Spinal cord (tissue), 10 donors: ENCODE measurements around the gene IL33. TPM values are rescaled to one million over a fixed set of nuclear protein-coding genes. Genes with fewer than 3 reads are reported as not detected.

ENCODE experiments used
- DNase-seq, 6 donors: peaks; one replicate each; pipeline versions ENCODE4 v3.0.0 to v3.0.0-alpha.2; 2013 to 2015; ENCODE audit warnings: low spot score in 6 of 6, low read depth in 4 of 6
- H3K27ac ChIP-seq: one replicate; pipeline ENCODE4 v1.5.1; 2013; ENCODE audit warnings: low read depth, low read length, control low read depth
- H3K27me3 ChIP-seq: one replicate; pipeline ENCODE4 v1.6.1; 2013; ENCODE audit warnings: low read length; ENCODE audit not compliant: control insufficient read depth, insufficient read depth
- H3K36me3 ChIP-seq: one replicate; pipeline ENCODE4 v1.6.1; 2013; ENCODE audit warnings: low read length; ENCODE audit not compliant: control insufficient read depth, insufficient read depth
- H3K4me1 ChIP-seq: one replicate; pipeline ENCODE4 v1.6.1; 2013; ENCODE audit warnings: low read length; ENCODE audit not compliant: control insufficient read depth, insufficient read depth
- H3K4me3 ChIP-seq: one replicate; pipeline ENCODE4 v1.5.1; 2013; ENCODE audit warnings: low read depth, low read length, control low read depth
- H3K9me3 ChIP-seq: one replicate; pipeline ENCODE4 v1.6.1; 2013; ENCODE audit warnings: low read length; ENCODE audit not compliant: control insufficient read depth, insufficient read depth
- WGBS: methylation state at CpG from one replicate; pipeline ENCODE4 v1.1.5; 2013; ENCODE audit warnings: missing lambda C conversion rate; ENCODE audit not compliant: insufficient coverage; 5-methylcytosine and 5-hydroxymethylcytosine counted together
- polyA plus RNA-seq, 2 donors: library from polyadenylated mRNA; unstranded; fragments of 120-200 nt; gene quantifications; one replicate each; pipeline ENCODE4 v1.2.1, GENCODE V29; 2013; ENCODE audit not compliant: insufficient read length in 2 of 2
- total RNA-seq, 2 donors: library from RNA; depleted of rRNA in 1 of 2; stranded (reverse); fragments of 120-200 nt in 1 of 2; fragments of >200 nt in 1 of 2; gene quantifications; one replicate each; pipeline versions ENCODE4 v1.2.3 to v1.2.4, GENCODE V29; 2013 to 2014
- donor health status: healthy.

IL33 gene
- total and polyA plus RNA-seq, 4 donors: 15.2 to 34.7 (median 19.7) TPM

DNA sequence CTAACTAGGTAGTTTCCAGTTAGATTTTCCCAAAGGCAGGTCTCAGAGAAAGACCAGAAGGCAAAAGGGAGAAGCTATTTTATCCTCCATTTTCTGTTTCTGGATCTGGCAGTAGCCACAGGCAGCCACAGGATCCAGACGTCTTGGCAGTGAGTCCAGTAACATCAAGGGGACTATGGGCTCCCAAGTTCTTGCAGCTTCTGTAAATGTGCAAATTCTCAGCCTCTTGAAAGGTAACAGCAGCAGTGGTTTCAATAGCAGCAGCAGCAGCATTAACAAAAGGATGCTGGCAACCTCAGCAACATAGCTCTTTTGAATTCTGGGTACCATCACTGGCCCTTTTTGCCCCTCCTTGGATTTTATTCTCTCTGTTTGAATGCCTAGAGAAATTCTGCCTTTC lies 27.1 kb upstream of the IL33 start:
- Histone ChIP-seq H3K36me3 (no peaks in the 10 kb centered on the region), H3K4me3 (no peak overlapping the region), H3K9me3 (no peaks in the 10 kb centered on the region), H3K4me1 (peaks cover 3% of the 10 kb centered on the region), H3K27ac (no peak overlapping the region), H3K27me3 (no peaks in the 10 kb centered on the region)
- DNase-seq: peak in 5 of 6 donors; percentile 19 to 78 (median 33)
- WGBS: 5% methylated on average over 1 of the region's 1 CpG

DNA sequence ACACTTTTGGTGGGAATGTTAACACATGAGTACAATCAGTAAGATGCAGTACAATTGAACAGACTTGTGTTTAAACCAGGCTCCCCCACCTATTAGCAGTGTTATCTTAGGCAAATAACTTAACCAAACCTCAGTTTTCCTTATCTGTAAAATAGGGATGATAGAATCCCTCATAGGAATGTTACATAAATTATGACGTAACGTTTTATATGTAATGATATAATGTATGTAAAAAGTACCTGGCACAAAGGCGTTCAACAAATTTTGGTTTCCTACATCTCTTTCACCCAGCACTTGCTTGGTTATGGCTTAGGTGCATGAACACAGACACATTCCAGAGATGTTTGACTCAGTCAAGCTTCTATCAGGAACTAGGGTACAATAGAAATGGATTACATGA lies 26.7 kb upstream of the IL33 start:
- Histone ChIP-seq H3K9me3 (no peaks in the 10 kb centered on the region), H3K27ac (no peak overlapping the region), H3K36me3 (no peaks in the 10 kb centered on the region), H3K4me3 (no peak overlapping the region), H3K4me1 (peaks cover 3% of the 10 kb centered on the region), H3K27me3 (no peaks in the 10 kb centered on the region)
- no peak for DNase-seq
- WGBS: no CpG with 5 or more reads among the region's 3 CpGs

DNA sequence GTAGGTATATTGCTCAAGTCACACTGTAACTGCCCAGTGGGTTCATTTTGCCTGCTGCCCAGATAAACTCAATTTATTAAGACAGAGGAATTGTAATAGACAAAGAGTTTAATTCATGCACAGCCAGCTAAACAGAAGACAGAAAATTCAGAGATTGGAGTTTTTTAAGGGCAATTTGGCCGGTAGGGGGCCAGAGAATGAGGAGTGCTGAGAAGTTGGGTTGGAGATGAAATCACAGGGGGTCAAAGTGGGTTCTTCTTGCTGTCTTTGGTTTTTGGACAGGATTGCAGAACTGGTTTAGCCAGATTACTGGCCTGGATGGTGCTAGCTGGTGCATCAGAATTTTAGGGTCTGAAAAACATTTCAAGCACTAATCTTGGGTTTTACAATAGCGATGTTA lies 20.7 kb upstream of the IL33 start:
- WGBS: 69% methylated on average over 2 of the region's 2 CpGs
- H3K4me1 ChIP-seq: no peaks in the 10 kb centered on the region
- DNase-seq: no peak
- H3K27me3 ChIP-seq: no peaks in the 10 kb centered on the region
- H3K9me3 ChIP-seq: no peaks in the 10 kb centered on the region
- H3K36me3 ChIP-seq: no peaks in the 10 kb centered on the region
- H3K4me3 ChIP-seq: no peak overlapping the region
- H3K27ac ChIP-seq: no peak overlapping the region

DNA sequence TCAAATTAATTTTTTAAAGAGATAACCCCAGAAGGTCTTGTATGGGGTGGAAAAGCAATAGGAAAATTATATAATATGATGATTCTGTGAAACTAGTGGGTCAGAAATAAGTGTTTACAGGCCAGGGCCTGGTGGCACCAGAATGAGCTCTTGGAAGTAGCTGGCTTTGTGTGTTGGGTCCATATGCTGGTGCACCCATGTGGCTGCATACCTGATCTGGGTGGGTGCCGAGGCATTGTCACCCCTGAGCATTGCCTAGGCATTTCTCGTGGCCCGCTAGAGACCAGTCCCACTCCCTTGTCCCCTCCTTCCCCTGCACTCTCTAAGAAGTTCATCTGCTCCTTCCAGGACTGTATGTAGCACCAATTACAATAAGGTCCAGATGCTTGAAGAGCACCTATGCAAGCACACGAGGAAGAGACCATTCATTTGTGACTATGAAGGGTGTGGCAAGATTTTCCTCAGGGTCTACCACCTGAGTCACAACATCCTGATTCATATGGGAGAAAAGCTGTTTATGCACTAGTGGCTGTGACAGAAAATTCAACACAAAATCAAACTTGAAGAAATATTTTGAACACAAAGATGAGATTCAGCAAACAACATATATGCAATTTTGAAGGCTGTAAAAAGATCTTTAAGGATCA lies 19.8 kb upstream of the IL33 start:
- Histone ChIP-seq H3K27me3 (no peaks in the 10 kb centered on the region), H3K36me3 (no peaks in the 10 kb centered on the region), H3K4me1 (no peaks in the 10 kb centered on the region), H3K4me3 (no peak overlapping the region), H3K27ac (no peak overlapping the region), H3K9me3 (no peaks in the 10 kb centered on the region)
- no peak for DNase-seq
- 93% methylated on average over 3 of the region's 4 CpGs for WGBS

DNA sequence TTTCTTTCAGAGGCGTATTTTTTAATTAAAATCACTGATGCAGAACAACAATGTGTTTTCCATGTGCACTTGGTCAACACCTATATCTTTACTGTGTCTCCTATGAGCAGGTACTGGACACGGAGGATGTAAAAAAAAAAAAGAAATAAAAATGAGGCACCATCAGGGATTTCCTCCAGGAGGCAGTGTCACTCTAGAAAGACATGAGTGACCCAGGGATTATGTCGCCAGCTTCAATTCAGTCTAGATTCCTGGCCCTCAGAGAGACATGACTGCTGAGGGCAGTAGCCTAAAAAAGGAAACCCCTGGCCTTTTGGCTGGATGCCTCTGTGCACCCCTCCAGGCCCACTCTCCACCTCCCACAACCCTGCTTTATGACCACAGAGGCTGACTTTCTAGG lies 18.3 kb upstream of the IL33 start:
- WGBS: 69% methylated on average over 1 of the region's 3 CpGs
- DNase-seq: no peak
- H3K9me3 ChIP-seq: no peaks in the 10 kb centered on the region
- no peaks in the 10 kb centered on the region for H3K4me1 ChIP-seq
- H3K36me3 ChIP-seq: no peaks in the 10 kb centered on the region
- H3K4me3 ChIP-seq: no peak overlapping the region
- no peaks in the 10 kb centered on the region for H3K27me3 ChIP-seq
- H3K27ac ChIP-seq: no peak overlapping the region

DNA sequence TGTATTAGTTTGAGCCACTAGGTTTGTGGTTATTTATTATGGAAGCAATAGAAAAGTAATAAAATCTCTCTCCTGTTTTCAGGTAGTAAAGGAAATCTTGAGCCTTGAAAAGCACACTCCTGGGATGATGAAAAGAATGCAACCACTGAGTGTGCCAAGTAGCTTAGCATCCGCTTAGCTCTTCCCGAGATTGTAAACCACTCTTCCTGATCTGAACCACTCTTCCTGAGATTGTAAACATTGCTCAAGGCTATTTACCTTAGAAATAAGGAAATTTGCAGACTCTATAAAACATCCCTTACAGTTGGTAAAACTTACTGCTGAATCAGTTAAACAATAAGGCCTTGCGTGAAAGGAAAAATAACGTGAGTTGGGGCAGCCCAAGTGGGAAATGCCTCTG lies 17.4 kb upstream of the IL33 start:
- Histone ChIP-seq H3K9me3 (no peaks in the 10 kb centered on the region), H3K27me3 (no peaks in the 10 kb centered on the region), H3K36me3 (no peaks in the 10 kb centered on the region), H3K27ac (no peak overlapping the region), H3K4me3 (no peak overlapping the region), H3K4me1 (no peaks in the 10 kb centered on the region)
- WGBS: 83% methylated on average over 4 of the region's 4 CpGs
- DNase-seq: peak in 1 of 6 donors; percentile 2

DNA sequence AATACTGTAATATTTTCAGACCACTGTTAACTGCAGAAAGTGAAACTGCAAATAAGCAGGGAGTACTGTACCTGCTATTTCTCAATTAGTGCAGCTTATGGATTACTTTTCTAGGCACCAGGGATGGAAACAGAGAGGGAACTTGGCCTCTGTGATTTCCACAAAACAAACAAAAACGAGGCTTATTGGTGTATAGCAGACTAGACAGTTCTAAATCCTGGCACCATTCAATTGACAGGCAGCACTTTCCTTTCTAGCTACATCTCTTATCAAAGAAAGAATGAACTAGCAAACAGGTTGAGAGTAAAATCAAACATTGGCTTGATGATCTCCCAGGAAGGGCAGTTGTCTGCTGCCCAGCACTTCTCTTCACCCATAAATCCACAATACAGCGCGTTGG lies 16.0 kb upstream of the IL33 start:
- Histone ChIP-seq H3K27ac (no peak overlapping the region), H3K4me1 (no peaks in the 10 kb centered on the region), H3K4me3 (no peak overlapping the region), H3K36me3 (no peaks in the 10 kb centered on the region), H3K9me3 (no peaks in the 10 kb centered on the region), H3K27me3 (no peaks in the 10 kb centered on the region)
- no peak for DNase-seq
- no CpG with 5 or more reads among the region's 3 CpGs for WGBS

DNA sequence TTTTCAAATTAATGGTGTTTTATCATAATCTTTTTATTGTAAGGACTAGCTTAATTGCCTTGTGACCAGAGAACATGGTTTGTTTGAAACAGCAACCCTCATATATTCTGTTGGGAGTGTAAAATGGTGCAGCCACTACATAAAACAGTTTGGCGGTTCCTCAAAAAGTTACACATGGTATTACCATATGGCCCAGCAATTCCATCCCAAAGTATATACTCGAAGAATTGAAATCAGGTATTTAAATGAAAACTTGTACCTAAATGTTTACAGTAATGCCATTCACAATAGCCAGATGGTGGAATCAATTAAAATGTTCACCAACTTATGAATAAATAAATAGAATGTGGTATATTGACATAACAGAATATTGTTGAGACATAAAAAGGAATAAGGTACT lies 14.8 kb upstream of the IL33 start:
- Histone ChIP-seq H3K36me3 (no peaks in the 10 kb centered on the region), H3K27ac (no peak overlapping the region), H3K9me3 (no peaks in the 10 kb centered on the region), H3K4me3 (no peak overlapping the region), H3K27me3 (no peaks in the 10 kb centered on the region), H3K4me1 (no peaks in the 10 kb centered on the region)
- peak in 1 of 6 donors; percentile 89 for DNase-seq
- no CpG with 5 or more reads among the region's 2 CpGs for WGBS

DNA sequence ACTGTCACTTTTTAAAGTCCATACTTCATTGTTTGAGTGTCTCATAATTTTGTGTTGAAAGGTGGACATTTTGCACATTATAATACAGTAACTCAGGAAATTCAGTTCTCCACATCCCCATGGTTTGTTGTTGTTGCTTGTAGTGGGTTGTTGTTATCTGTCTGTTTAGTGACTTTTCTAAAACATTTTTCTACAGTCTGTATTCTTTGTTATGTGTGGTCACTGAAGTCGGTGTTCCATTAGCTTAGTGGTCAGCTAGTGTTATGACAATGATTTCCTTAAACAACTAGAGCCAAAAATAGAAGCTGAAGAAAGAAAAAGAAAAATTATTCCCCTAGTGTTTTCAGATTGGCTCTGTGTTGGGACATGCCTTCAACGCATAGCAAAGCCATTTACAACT lies 5.6 kb upstream of the IL33 start:
- no CpG with 5 or more reads among the region's 2 CpGs for WGBS
- Histone ChIP-seq H3K9me3 (peaks cover 4% of the 10 kb centered on the region), H3K4me3 (no peak overlapping the region), H3K27ac (no peak overlapping the region), H3K27me3 (no peaks in the 10 kb centered on the region), H3K36me3 (no peaks in the 10 kb centered on the region), H3K4me1 (no peaks in the 10 kb centered on the region)
- no peak for DNase-seq

DNA sequence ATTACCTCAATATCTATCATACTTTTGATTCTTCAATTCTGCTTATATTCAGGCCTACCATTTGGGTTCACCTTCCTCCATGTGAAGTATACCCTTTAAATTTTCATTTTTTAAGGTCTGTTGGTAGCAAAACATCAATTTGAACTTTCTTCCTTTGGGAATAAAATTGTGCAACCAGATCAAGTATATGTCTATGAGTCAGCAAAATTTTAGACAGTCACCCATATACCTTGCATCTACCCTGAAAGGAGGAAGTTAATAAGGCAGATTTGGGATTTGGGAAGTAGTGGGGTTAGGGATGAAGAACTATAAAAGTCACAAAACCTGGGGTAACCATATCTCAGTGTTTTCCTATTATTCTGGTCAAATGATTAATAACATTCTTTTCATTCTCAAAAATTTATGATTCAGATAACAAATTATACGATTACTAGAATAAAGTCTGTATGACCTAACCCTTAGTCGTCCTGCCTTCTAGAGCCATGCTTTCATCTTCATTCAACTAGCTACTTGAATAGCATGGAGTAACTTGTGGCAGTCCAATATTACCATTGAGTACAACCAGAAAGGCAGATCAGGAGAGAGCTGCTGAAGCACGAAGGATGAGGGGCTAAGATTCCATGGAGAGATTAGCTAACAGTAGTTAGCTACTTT lies 2.8 kb upstream of the IL33 start:
- 83% methylated on average over 1 of the region's 3 CpGs for WGBS
- Histone ChIP-seq H3K27me3 (no peaks in the 10 kb centered on the region), H3K4me1 (no peaks in the 10 kb centered on the region), H3K4me3 (no peak overlapping the region), H3K9me3 (peaks cover 4% of the 10 kb centered on the region), H3K27ac (no peak overlapping the region), H3K36me3 (no peaks in the 10 kb centered on the region)
- DNase-seq: no peak
